ENCODE results near the gene SHROOM2.

The SHROOM2 gene

DNA sequence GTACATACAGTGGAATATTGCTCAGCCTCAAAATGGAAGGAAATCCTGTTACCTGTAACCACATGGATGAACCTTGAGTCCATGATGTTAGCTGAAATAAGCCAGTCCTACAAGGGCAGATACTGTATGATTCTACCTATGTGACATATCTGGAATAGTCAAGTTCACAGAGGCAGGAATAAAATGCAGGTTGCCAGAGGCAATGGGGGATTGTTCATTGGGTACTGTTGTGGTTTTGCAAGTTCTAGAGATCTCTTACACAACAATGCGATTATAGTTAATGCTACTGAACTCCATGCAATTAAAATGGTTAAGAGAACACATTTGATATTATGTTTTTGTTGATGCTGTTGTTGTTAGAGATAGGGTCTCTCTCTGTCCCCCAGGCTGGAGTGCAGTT is 74.6 kb downstream of the SHROOM2 start:
- Histone ChIP-seq H3K36me3 (ENCODE audit: insufficient read depth, low read length) (no peaks in the 10 kb centered on the region), H3K27me3 (ENCODE audit: control insufficient read depth, insufficient read depth, low read length) (no peaks in the 10 kb centered on the region)

DNA sequence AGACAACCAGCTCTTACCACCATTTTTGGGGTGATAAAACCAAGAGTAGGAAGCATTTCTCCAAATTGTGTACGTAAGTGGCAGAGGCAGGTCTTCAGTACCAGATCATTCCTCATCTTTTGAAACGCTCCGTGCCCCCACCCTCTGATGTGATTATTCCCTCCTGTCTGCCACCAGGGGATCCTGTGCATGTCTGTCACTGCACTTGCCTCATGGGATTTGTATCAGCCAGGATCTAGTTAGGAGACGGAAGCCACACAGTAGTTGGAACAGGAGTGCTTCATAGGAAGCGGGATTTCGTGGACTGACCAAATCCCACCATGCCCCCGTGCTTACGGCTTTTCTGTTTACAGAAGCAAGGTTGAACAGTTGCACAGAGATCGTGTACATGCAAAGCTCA is 75.5 kb downstream of the SHROOM2 start:
- Histone ChIP-seq H3K4me2 (ENCODE audit: low read length) (no peak overlapping the region), H3K27me3 (ENCODE audit: control insufficient read depth, insufficient read depth, low read length) (no peaks in the 10 kb centered on the region), H3K36me3 (ENCODE audit: insufficient read depth, low read length) (no peaks in the 10 kb centered on the region), H3K9ac (ENCODE audit: low read depth, low read length) (no peak overlapping the region), H3K4me1 (ENCODE audit: control insufficient read depth, insufficient read depth, low read length) (peaks cover 4% of the 10 kb centered on the region), H3K4me3 (ENCODE audit: low read length) (no peak overlapping the region), H3K9me3 (replicated peaks; ENCODE audit: low read length) (no peaks in the 10 kb centered on the region)

More for the DNA sequence above, 74.6 kb downstream of the SHROOM2 start:
- no peak overlapping the region for H3K4me3 ChIP-seq (ENCODE audit: low read length)
- H3K9ac ChIP-seq (ENCODE audit: low read depth, low read length), result no peak overlapping the region
- H3K9me3 ChIP-seq (replicated peaks; ENCODE audit: low read length), result no peaks in the 10 kb centered on the region
- peaks cover 4% of the 10 kb centered on the region for H3K4me1 ChIP-seq (ENCODE audit: control insufficient read depth, insufficient read depth, low read length)
- H3K4me2 ChIP-seq (ENCODE audit: low read length), result no peak overlapping the region

DNA sequence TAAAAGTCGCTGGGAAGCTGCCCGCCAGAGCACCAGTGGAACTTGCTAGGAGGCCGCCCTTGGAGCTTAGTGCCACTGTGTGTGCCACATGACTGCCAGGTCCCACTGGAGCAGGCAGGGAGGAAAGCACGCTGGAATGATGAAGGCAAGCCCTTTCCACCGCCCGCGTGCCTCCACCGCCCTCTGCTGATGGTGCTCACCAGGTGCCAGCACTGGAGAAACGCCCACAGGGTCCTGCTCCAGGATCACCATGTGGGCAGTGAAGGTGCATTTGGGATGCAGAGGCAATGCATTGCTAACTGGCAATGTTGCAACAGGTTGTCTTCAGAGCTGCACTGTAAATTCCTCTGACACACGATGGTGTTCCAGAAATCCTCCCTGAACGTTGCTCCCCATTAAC is 76.3 kb downstream of the SHROOM2 start:
- no peaks in the 10 kb centered on the region for H3K27me3 ChIP-seq (ENCODE audit: control insufficient read depth, insufficient read depth, low read length)
- no peak overlapping the region for H3K4me2 ChIP-seq (ENCODE audit: low read length)
- H3K9ac ChIP-seq (ENCODE audit: low read depth, low read length), result no peak overlapping the region
- H3K4me3 ChIP-seq (ENCODE audit: low read length), result no peak overlapping the region
- no peaks in the 10 kb centered on the region for H3K36me3 ChIP-seq (ENCODE audit: insufficient read depth, low read length)
- H3K4me1 ChIP-seq (ENCODE audit: control insufficient read depth, insufficient read depth, low read length), result peaks cover 4% of the 10 kb centered on the region
- H3K9me3 ChIP-seq (replicated peaks; ENCODE audit: low read length), result no peaks in the 10 kb centered on the region

DNA sequence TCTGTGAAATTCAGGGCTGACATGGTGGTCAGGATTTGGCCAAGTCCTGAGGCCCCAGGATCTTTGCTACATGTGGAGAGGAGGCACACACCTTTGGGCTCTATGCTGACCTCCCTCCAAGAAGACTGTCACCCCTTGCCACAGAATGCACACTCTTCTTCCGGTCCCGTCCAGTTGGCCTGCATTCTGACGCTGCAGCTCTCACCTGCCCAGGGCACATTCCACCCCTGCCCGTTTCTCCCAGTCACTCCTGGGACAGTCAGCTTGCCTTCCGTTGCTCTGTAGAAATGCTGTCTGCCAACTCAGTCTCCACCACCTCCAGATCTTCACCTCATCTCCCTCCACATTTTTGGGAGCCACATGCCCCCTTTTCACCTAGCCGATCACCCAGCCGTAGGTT is 76.7 kb downstream of the SHROOM2 start:
- H3K9ac ChIP-seq (ENCODE audit: low read depth, low read length), result no peak overlapping the region
- H3K9me3 ChIP-seq (replicated peaks; ENCODE audit: low read length), result no peaks in the 10 kb centered on the region
- H3K27me3 ChIP-seq (ENCODE audit: control insufficient read depth, insufficient read depth, low read length), result no peaks in the 10 kb centered on the region
- peaks cover 4% of the 10 kb centered on the region for H3K4me1 ChIP-seq (ENCODE audit: control insufficient read depth, insufficient read depth, low read length)
- no peaks in the 10 kb centered on the region for H3K36me3 ChIP-seq (ENCODE audit: insufficient read depth, low read length)
- no peak overlapping the region for H3K4me2 ChIP-seq (ENCODE audit: low read length)
- no peak overlapping the region for H3K4me3 ChIP-seq (ENCODE audit: low read length)

DNA sequence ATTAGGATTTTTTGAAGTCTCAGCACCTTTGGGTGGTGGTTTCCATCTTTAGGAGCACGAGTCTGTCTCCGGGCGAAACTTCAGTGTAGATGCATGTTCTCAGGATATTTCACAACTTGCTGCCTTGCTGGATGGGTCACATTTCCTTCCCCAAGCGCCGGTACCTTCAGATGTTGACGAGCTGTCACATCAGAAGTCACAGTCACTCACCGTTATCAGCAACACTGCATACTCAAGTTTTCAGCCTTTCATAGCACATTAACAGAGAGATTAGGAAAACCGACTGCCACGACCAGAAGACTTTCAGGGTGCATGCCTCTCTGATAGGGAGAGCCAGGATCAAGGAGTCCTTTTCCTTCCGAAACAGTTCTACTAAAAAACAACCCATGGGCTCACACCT is 77.8 kb downstream of the SHROOM2 start:
- no peaks in the 10 kb centered on the region for H3K27me3 ChIP-seq (ENCODE audit: control insufficient read depth, insufficient read depth, low read length)
- no peak overlapping the region for H3K4me3 ChIP-seq (ENCODE audit: low read length)
- no peaks in the 10 kb centered on the region for H3K36me3 ChIP-seq (ENCODE audit: insufficient read depth, low read length)
- no peaks in the 10 kb centered on the region for H3K9me3 ChIP-seq (replicated peaks; ENCODE audit: low read length)
- no peak overlapping the region for H3K9ac ChIP-seq (ENCODE audit: low read depth, low read length)
- peaks cover 4% of the 10 kb centered on the region for H3K4me1 ChIP-seq (ENCODE audit: control insufficient read depth, insufficient read depth, low read length)
- no peak overlapping the region for H3K4me2 ChIP-seq (ENCODE audit: low read length)

DNA sequence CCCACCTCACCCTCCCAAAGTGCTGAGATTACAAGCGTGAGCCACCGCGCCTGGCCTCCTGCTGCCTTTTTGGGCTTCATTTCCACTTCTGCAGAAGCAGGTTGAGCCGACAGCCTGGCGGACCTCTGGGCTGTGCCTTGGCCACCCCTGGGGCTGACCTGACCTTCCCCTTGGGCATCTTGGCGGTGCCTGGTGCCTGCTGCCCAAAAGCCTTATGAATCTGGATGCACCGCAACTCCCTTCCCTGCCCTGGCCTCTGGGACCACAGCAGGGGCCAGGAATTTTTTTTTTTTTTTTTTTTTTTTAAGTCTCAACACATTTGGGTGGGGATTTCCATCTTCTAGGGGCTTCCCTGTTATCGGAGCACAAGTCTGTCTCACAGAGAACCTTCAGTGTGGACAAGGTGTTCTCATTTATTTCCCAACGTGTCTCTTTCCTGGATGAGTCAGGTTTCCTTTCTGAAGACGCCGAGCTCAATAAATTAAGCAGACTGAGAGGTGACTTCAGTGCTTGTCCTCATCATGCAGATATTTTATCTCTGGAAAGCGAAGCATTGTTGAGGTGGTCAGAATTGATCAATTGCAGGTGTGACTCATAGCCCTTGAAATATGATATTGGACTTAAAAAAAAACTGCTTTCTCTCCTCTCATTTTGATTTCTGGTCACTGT is 79.7 kb downstream of the SHROOM2 start:
- Histone ChIP-seq H3K4me3 (ENCODE audit: low read length) (no peak overlapping the region), H3K9ac (ENCODE audit: low read depth, low read length) (no peak overlapping the region), H3K4me2 (ENCODE audit: low read length) (no peak overlapping the region), H3K36me3 (ENCODE audit: insufficient read depth, low read length) (no peaks in the 10 kb centered on the region), H3K27me3 (ENCODE audit: control insufficient read depth, insufficient read depth, low read length) (no peaks in the 10 kb centered on the region), H3K9me3 (replicated peaks; ENCODE audit: low read length) (no peaks in the 10 kb centered on the region), H3K4me1 (ENCODE audit: control insufficient read depth, insufficient read depth, low read length) (no peaks in the 10 kb centered on the region)

DNA sequence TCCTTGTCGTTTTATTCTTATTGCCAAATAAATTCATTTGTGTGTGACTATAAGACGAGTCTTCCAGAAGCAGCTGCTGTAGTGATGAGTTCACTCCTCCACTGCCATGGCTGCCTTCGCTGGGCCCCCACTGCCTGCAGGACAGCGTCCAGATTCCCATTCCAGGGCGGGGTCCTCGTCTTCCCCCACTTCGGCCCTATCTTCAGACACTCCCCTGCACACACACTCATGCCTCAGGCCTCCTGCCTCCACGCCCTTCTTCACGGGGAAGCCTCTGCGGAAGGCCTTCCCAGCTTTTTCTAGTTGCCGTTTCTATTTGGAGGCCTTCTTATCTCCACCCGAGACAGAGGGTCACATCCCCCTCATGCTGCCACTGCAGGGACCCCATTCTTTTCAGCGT is 80.4 kb downstream of the SHROOM2 start:
- H3K4me1 ChIP-seq (ENCODE audit: control insufficient read depth, insufficient read depth, low read length), result no peaks in the 10 kb centered on the region
- no peaks in the 10 kb centered on the region for H3K36me3 ChIP-seq (ENCODE audit: insufficient read depth, low read length)
- no peak overlapping the region for H3K4me2 ChIP-seq (ENCODE audit: low read length)
- no peaks in the 10 kb centered on the region for H3K9me3 ChIP-seq (replicated peaks; ENCODE audit: low read length)
- no peak overlapping the region for H3K9ac ChIP-seq (ENCODE audit: low read depth, low read length)
- H3K27me3 ChIP-seq (ENCODE audit: control insufficient read depth, insufficient read depth, low read length), result no peaks in the 10 kb centered on the region
- no peak overlapping the region for H3K4me3 ChIP-seq (ENCODE audit: low read length)

DNA sequence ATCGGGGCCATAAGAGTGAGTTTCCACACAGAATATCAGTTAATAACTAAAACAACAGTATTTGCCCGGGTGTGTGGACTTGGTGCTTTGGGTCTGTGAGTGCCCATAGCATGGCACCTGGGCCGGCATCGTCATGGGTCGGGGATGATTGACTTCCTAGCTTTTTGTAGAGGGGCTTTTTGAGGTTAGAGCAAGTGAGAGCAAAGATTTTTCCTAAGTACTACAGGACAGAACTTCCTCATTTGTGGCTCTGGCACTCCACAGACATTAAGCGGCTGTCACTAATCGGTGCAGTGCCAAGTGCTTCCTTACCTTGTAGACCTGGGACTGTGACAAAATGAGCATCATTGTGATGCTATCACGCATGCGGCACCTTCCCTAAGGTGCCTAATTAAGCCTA is 81.0 kb downstream of the SHROOM2 start:
- no peak overlapping the region for H3K4me2 ChIP-seq (ENCODE audit: low read length)
- H3K4me3 ChIP-seq (ENCODE audit: low read length), result no peak overlapping the region
- H3K9ac ChIP-seq (ENCODE audit: low read depth, low read length), result no peak overlapping the region
- H3K27me3 ChIP-seq (ENCODE audit: control insufficient read depth, insufficient read depth, low read length), result no peaks in the 10 kb centered on the region
- no peaks in the 10 kb centered on the region for H3K9me3 ChIP-seq (replicated peaks; ENCODE audit: low read length)
- H3K36me3 ChIP-seq (ENCODE audit: insufficient read depth, low read length), result no peaks in the 10 kb centered on the region
- no peaks in the 10 kb centered on the region for H3K4me1 ChIP-seq (ENCODE audit: control insufficient read depth, insufficient read depth, low read length)

DNA sequence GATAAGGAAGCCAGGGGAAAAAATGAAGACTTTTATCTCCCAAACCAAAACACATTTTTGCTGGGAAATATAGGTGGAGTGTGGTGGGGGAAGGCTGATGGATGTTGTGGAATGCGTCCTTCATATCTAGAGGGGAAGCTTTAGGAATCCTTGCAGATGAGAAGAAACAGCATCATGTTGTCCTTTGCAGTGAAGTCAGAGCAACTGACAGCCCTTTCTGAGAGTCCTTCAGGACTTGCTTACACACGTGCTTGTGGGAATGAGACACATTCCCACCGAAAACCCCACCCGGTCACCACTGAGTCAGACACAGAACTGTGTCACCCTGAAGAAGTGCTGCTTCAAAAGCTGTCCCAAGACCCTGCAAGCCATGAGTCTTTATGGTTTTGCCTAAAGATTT is 81.5 kb downstream of the SHROOM2 start:
- H3K9me3 ChIP-seq (replicated peaks; ENCODE audit: low read length), result no peaks in the 10 kb centered on the region

DNA sequence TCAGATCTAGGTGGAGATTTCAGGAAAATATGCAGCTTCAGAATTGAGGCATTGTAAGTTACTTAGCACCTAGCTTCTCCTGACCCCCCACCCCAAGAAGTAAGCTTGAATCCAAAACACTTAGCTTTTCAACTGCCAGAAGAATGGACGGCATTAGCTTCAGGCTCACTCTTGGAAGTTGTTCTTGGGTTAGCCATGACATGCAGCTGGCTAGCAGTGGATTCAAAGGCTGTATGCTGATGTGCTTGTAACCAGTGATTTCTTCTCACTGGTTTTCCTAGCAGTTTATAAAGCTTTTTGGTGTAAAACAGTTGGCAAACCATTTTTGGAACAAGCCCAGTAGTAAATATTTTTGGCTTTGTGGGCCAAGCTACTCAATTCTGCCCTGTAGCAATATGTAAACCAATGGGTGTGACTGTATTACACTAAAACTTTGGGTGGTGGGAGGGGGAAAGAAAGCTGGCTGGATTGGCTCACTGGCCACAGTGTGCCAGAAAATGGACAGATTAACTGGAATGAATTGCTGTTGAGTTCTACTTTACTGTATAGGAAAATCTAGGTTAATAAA is 85.6 kb downstream of the SHROOM2 start:
- Histone ChIP-seq H3K9me3 (replicated peaks; ENCODE audit: low read length) (no peaks in the 10 kb centered on the region), H3K4me3 (ENCODE audit: low read length) (no peak overlapping the region), H3K4me2 (ENCODE audit: low read length) (no peak overlapping the region), H3K27me3 (ENCODE audit: control insufficient read depth, insufficient read depth, low read length) (peaks cover 4% of the 10 kb centered on the region), H3K9ac (ENCODE audit: low read depth, low read length) (no peak overlapping the region), H3K36me3 (ENCODE audit: insufficient read depth, low read length) (no peaks in the 10 kb centered on the region), H3K4me1 (ENCODE audit: control insufficient read depth, insufficient read depth, low read length) (no peaks in the 10 kb centered on the region)

More for the DNA sequence above, 81.5 kb downstream of the SHROOM2 start:
- Histone ChIP-seq H3K27me3 (ENCODE audit: control insufficient read depth, insufficient read depth, low read length) (no peaks in the 10 kb centered on the region), H3K4me2 (ENCODE audit: low read length) (no peak overlapping the region), H3K4me1 (ENCODE audit: control insufficient read depth, insufficient read depth, low read length) (no peaks in the 10 kb centered on the region), H3K4me3 (ENCODE audit: low read length) (no peak overlapping the region), H3K9ac (ENCODE audit: low read depth, low read length) (no peak overlapping the region), H3K36me3 (ENCODE audit: insufficient read depth, low read length) (no peaks in the 10 kb centered on the region)

DNA sequence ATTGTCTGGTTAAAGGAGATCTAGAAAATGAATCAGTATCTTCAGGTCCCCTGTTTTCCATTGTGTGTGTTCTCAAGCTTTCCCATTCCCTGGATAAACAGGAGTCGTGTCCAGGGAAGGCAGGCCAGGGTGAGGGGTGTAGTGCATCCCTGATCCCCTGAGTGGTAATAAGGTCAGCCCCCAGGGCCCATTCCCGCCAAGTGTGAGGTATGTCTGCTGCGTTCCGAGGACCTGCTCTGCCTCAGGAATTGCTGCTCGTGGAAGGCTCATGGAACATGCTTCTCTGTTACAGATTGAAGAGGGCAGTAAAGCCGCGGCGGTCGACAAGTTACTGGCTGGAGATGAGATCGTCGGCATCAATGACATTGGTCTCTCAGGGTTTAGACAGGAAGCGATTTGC is 87.1 kb downstream of the SHROOM2 start:
- Histone ChIP-seq H3K4me1 (ENCODE audit: control insufficient read depth, insufficient read depth, low read length) (no peaks in the 10 kb centered on the region), H3K9me3 (replicated peaks; ENCODE audit: low read length) (no peaks in the 10 kb centered on the region), H3K27me3 (ENCODE audit: control insufficient read depth, insufficient read depth, low read length) (peaks cover 12% of the 10 kb centered on the region), H3K4me2 (ENCODE audit: low read length) (no peak overlapping the region), H3K9ac (ENCODE audit: low read depth, low read length) (no peak overlapping the region), H3K4me3 (ENCODE audit: low read length) (no peak overlapping the region), H3K36me3 (ENCODE audit: insufficient read depth, low read length) (no peaks in the 10 kb centered on the region)

DNA sequence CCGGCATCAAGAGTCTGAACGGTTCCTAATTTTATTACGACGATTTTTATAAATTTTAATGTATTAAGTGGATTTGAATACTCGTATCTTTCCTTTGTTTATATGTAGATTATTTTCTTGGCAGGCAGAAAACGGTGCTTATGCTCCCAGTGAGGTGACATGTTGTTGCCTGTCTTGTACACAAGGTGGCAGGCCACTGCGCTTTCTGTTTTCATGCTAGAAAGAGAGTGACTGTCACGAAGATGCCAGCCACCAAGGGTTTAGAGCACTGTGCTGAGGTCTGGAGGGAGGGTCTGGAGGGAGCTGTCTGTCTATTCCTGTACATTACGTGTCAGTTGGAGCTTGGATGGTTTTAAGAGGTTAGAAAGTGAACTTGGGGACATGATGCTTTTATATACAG is 87.7 kb downstream of the SHROOM2 start:
- peaks cover 12% of the 10 kb centered on the region for H3K27me3 ChIP-seq (ENCODE audit: control insufficient read depth, insufficient read depth, low read length)
- no peak overlapping the region for H3K4me3 ChIP-seq (ENCODE audit: low read length)
- no peaks in the 10 kb centered on the region for H3K4me1 ChIP-seq (ENCODE audit: control insufficient read depth, insufficient read depth, low read length)
- H3K9ac ChIP-seq (ENCODE audit: low read depth, low read length), result no peak overlapping the region
- H3K9me3 ChIP-seq (replicated peaks; ENCODE audit: low read length), result no peaks in the 10 kb centered on the region
- no peak overlapping the region for H3K4me2 ChIP-seq (ENCODE audit: low read length)
- H3K36me3 ChIP-seq (ENCODE audit: insufficient read depth, low read length), result no peaks in the 10 kb centered on the region

All from skeletal muscle satellite cell (primary cell).